Subcutaneous adipose tissue (tissue), 4 donors: ENCODE measurements around the gene TTI1. TPM values are rescaled to one million over a fixed set of nuclear protein-coding genes. Genes with fewer than 3 reads are reported as not detected.

Experiments
- total RNA-seq, 4 donors: library from RNA; depleted of rRNA; stranded (reverse); fragments of >200 nt; gene quantifications; one replicate each; pipeline ENCODE4 v1.1.0, GENCODE V29; 2016
- TF ChIP-seq, protein P1 (sequence below): fragments of 450-650 bp; IDR thresholded peaks from one replicate; pipeline ENCODE4 v1.5.1; 2016; ENCODE audit warnings: low read depth, mild to moderate bottlenecking, control low read depth, antibody characterized with exemption, moderate library complexity

The TTI1 gene
- total RNA-seq, 4 donors from 2014 or later: 9.6 to 14.8 (median 12.6) TPM

DNA sequence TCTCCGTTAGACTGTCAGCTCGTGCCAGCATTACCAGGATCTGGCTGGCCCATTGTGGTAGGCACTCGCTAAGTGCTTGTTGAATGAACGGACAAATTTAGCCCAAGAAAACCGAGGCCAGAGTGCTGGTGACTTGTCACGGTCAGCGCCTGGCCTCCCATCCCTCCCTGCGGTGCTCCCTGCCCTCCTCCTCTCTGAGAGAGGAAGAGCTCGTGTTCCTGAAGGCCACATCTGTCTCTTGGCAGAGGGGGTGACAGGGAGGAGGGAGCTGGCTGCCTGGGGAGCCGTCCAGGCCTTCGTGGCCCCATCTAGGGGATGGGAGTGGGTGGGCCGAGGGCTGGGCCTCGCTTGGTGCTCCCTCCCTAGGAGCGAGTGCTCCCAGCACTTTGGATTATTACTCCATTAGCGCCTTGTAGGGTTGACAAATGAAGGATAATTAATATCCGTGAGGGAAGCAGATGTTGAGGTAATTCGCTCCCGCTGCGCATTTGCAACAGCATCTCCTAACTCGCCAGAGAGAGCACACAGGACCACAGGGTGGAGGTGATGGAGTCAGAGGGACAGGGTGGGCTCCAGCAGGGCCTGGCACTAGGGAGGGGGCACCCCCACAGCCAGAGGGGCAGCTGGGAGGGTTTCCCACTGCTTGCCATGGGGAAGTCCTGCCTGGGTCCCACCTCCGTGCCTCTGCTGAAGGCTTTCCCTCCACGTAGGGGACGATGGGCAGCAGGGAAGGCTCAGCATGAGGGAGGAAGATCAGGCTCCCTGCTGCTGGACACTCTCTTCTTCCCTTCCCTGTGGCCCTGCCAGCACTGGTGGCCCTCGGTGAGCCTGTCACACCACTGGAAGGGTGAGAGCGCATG is 93.3 kb downstream of the TTI1 start:
- TF ChIP-seq, protein P1, sequence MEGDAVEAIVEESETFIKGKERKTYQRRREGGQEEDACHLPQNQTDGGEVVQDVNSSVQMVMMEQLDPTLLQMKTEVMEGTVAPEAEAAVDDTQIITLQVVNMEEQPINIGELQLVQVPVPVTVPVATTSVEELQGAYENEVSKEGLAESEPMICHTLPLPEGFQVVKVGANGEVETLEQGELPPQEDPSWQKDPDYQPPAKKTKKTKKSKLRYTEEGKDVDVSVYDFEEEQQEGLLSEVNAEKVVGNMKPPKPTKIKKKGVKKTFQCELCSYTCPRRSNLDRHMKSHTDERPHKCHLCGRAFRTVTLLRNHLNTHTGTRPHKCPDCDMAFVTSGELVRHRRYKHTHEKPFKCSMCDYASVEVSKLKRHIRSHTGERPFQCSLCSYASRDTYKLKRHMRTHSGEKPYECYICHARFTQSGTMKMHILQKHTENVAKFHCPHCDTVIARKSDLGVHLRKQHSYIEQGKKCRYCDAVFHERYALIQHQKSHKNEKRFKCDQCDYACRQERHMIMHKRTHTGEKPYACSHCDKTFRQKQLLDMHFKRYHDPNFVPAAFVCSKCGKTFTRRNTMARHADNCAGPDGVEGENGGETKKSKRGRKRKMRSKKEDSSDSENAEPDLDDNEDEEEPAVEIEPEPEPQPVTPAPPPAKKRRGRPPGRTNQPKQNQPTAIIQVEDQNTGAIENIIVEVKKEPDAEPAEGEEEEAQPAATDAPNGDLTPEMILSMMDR: no peak

- TF ChIP-seq, protein P1: no peak
Observed at GRCh38 chr20:37938954-37939353, 94.3 kb downstream of the TTI1 start.

DNA sequence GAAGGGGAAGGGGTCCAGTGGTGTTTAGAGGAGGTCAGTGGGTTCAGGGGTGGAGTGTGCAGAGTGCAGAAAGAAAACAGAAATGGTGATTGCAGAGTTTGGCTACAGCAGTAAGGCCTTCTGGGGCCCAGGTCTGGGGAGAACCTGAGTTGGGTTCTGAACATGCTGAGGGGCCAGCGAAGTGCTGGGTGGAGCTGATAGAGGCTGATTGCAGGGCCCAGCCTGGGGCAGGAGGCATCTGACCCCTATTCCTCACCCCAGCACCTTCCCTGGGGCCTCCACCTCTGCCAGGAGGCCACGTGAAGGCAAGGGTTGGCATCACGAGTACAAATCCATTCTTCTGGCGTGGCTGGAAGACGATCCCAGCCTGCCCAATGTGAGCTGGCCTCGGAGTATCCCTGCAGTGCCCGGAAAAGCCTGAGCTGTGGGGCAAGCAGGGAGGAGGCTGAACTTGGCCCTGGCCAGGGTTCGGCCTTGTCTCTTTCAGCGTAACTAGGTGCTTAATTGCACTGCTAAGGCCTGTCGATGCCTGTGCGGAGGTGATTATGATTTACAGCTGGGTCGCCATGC is 95.0 kb downstream of the TTI1 start:
- TF ChIP-seq, protein P1: no peak

GRCh38 chr20:37937686-37938085 is 95.6 kb downstream of the TTI1 start:
- TF ChIP-seq, protein P1: no peak

GRCh38 chr20:37936451-37936850 is 96.8 kb downstream of the TTI1 start:
- TF ChIP-seq, protein P1: no peak

DNA sequence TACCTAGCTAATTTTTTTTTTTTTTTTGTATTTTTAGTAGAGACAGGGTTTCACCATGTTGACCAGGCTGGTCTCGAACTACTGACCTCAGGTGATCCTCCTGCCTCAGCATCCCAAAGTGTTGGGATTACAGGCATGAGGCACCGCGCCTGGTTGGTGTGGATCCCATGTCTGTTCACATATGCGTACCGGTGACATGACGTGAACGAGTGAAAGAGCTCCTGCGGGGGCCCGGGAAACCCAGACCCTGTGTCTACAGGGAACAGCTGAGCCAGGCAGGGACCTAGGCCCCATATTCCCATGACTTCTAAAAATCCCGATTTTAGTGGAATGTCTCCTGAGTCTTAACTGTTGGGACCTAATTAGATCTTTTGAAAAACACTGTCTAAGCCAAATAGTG is 97.2 kb downstream of the TTI1 start:
- TF ChIP-seq, protein P1: no peak

GRCh38 chr20:37935435-37935834 is 97.8 kb downstream of the TTI1 start:
- TF ChIP-seq, protein P1: no peak
